ENCODE measurements around the gene MLKL.
A peak's percentile ranks its signal among the peaks of the same experiment; 100 is the strongest.

The MLKL gene

GRCh38 chr16:74700438-74701225 is at the start of gene MLKL:
Gene MLKL (minus strand): TSS chr16:74700862. CDS start chr16:74695757, 5,105 bp downstream.
- DNase-seq (ENCODE audit: low read depth in 2 of 2): peak in 1 of 2 experiments; percentile 1

- no peak for DNase-seq (ENCODE audit: low read depth in 2 of 2)
These were observed 48.8 kb upstream of the MLKL start for GRCh38 chr16:74749291-74750055.

- DNase-seq (ENCODE audit: low read depth in 2 of 2): no peak
These were observed 48.0 kb upstream of the MLKL start for GRCh38 chr16:74748616-74749026.

DNA sequence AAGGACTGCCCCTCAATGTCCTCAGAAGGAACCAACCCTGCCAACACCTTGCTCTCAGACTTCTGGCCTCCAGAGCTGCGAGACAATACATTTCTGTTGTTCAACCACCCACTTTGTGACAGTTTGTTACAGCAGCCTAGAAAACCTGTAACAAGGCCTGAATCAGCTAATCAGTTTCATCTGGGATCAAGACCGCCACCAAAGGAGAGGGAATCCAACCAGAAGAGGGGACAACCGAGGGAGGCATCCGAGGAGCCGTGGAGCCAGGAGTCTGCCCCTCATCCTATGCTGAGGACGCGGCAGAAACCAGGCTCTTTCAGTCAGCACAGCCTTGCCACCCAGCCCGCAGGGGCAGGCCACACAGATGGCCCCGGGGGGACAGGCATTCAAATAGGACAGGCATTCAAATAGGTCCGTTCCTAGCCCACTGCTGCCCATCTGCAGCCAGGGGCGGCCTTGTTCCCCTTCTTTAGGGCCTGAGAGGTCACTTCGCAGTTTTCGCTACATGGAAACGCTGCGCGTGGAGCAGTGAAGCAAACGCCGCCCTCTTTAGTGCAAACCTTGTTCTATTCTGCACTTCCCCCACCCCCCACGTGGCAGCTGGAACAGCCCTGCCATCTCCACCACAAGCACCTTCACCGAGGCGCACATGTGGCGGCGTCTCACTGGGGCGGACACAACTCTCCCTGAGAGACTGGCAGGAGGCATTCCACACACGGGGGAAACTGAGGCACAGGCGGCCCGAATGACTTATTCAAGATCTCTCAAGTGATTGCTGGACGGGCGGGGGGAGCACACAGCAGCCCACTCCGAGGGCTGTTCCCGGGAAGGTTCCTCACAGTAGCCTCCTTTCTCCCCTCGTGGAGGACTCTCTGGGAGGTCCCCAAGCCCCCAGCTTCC is 47.3 kb upstream of the MLKL start:
- no peak for DNase-seq (ENCODE audit: low read depth in 2 of 2)

DNA sequence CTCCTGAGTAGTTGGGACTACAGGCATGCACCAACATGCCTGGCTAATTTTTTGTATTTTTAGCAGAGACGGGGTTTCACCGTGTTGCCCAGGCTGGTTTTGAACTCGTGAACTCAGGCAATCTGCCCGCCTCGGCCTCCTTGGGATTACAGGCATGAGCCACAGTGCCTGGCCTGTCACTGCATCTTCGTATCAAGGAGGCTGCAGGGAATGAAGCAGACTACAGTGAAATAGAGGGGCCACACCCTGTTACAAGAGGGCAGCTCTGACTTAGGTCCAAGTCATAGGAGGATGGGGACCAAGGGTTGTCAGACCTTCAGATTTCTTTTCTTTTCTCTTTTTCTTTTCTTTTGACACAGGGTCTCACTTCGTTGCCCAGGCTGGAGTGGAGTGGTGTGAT is 45.3 kb upstream of the MLKL start:
- DNase-seq (ENCODE audit: low read depth in 2 of 2): no peak

DNA sequence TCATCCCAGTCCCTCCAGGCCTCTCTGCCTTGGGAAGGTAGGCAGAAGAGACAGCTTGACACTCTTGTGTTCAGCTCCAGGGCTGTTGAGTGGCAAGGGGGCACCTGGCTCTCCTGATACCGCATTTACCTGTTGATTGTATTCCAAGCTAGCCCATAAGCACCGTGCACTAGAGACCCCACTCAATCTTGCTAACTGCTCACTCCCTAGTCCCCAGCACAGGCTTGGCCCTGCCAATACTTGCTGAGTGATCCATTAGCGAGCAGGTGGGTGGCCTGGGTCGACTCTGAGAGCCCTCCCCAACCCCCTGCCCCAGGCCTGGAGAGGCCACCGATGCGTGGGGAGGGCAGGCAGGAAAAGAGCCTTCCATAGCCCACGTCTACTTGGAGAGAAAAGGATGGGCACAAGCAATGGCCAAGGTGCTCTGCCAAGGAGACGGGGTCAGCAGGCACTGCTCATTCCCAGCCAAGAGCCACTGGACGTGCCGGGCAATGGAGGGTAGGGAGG is 44.5 kb upstream of the MLKL start:
- no peak for DNase-seq (ENCODE audit: low read depth in 2 of 2)

DNA sequence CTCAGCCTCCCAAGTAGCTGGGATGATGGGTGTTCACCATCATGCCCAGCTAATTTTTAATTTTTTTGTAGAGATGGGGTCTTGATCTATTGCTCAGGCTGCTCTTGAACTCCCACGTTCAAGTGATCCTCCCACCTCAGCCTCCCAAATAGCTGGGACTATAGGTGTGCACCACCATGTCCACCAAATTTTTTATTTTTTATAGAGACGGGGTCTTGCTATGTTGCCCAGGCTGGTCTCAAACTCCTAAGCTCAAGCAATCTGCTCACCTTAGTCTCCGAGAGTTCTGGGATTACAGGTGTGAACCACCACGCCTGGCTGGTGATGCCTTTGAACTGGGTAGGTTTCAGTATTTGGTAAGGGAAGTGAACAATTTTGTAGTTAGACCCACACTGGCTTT is 43.9 kb upstream of the MLKL start:
- DNase-seq (ENCODE audit: low read depth in 2 of 2): no peak

DNA sequence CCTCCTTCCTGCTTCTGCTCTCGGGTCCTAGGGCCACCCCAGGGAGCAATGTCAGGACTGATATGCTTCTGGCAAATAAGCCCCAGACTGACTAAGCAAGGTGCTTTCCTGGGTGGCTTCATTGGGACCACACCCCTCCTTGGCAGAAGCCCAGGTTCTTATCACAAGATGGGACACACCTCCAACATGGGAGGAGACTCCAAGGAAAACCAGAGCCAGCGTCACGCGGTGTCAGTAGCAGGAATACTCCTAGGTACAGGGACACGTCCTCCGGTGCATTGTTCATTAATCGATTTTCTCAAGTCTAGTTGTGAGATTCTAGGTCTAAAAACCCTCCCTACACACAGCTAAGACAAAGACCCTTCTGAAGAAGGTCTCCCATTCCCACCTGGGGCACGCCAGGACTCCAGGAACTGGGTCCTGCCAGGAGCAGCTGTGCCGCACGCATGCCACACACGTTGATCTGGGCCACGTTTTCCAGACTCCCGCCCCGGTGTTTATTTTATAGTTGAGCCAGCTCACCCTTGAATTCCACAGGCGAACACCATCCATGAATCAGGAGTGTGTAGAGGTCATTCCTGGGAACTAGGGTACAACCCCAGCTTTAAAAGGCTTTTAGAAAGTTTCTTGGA is 43.1 kb upstream of the MLKL start:
- no peak for DNase-seq (ENCODE audit: low read depth in 2 of 2)

GRCh38 chr16:74743045-74743667 is 42.5 kb upstream of the MLKL start:
- DNase-seq (ENCODE audit: low read depth in 2 of 2): no peak

GRCh38 chr16:74742051-74742481 is 41.4 kb upstream of the MLKL start:
- DNase-seq (ENCODE audit: low read depth in 2 of 2): no peak

DNA sequence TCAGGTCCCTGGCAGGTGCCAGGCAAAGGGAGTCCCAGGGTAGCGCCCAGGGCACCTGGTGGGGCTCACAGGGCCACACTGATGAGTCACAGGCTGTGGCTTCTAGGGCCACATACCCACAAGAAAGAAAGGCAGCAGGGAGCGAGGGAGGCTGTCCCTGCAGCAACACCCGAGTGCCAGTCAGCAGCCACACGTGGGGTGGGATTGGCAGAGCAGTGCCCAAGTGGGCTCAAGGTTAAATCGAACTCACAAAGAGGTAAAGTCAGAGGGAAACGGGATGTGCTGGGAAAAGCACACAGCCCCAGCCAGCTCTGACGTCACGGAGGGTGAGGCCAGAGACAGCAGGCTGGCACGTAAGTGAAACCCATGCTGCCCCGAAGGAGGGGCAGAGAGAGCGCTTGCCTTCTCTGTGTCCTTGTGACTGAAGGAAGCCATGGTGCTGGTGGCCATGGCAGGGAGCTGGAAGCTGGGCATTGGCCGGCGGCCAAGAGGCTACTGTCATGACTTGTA is 40.2 kb upstream of the MLKL start:
- no peak for DNase-seq (ENCODE audit: low read depth in 2 of 2)

DNA sequence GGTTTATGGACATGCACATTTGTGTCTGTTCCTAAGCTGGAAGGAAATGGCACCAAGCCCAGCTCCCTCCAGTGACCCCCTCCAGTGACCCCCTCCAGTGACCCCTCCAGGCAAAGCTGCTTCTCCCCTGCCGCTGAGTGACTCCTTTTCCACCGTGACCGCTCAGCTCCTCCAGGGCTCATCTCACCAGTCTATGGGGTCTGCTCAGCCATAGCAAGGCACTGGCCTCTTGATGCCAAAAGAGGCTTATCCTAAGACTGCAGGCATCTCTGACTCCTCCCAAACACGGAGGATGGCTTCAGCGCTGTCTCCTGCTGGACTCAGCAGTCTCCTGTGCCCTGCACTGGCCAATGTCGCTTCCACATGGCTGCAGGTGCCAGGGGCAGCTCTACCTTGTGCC is 38.6 kb upstream of the MLKL start:
- DNase-seq (ENCODE audit: low read depth in 2 of 2): no peak

- no peak for DNase-seq (ENCODE audit: low read depth in 2 of 2)
These were observed 38.2 kb upstream of the MLKL start for GRCh38 chr16:74738816-74739215.

DNA sequence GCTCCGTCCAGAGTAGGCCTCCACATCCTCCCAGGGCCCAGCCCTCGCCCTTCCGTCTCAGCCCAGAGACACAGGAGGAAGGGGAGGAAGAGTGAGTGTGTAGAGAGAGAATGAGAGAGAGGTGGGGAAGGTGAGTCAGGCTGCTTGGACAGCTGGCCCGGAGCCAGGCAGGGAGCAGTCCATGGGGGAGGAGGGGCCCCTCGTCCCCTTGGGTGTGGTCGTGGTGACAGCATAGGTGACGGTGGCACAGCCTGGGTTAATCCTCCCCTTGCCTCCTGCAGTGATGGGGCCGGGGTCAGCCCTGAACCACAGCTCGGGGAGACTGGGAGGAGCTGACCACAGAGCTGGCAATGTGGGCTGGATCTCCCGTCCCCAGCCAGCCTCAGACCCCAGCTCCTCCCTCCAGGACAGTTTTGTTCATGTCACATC is 37.5 kb upstream of the MLKL start:
- DNase-seq (ENCODE audit: low read depth in 2 of 2): no peak

DNA sequence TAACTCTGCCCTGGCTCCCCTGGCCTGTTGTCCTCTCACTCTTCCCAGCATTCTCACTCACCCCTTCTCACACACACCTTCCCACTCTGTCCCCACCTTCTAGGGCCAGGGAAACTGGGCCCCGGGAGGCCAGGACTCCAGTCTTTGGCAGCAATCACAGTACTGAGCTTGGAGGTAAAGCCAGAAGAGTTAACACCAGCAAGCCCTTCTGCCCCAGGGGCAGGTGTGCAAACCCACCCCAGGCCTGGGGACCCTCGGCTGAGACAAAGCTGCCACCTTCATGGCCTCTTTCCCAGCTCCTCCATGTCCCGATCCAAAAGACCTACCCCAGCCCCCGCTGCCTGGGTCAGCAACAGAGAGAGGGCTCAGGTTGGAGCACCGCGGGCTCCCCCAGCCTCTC is 36.9 kb upstream of the MLKL start:
- DNase-seq (ENCODE audit: low read depth in 2 of 2): no peak

DNA sequence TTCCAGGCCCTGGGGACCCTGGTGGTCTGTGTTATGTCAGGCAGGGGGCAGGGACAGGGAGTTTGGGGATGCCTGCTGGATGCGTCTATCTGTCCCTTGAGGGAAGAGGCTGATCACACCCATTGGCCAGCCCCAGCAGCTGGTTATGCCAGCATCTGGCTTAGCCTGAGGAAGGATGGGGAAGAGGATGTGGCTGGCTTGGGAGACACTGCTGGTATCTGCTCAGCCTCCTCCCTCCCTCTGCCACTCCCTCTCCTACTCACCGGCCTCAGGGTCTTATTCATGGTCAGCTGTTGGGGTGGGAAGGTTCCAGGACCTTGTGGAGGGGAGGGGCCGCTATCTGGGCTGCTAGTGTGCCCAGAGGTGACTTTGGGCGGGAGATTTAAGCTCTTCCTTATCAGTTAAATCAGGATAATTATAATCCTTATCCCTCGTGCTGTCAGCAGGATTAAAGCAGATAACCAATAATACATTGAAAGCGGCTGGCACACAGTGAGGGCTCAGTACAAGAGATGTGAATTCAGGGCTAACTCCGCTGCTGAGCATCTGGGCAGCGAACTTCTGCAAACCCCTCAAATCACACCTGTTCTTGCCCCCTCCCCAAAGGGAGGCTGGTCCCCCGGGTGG is 36.0 kb upstream of the MLKL start:
- no peak for DNase-seq (ENCODE audit: low read depth in 2 of 2)

GRCh38 chr16:74735554-74735953 is 34.9 kb upstream of the MLKL start:
- no peak for DNase-seq (ENCODE audit: low read depth in 2 of 2)

- DNase-seq (ENCODE audit: low read depth in 2 of 2): no peak
These were observed 34.4 kb upstream of the MLKL start for GRCh38 chr16:74735162-74735452.

DNA sequence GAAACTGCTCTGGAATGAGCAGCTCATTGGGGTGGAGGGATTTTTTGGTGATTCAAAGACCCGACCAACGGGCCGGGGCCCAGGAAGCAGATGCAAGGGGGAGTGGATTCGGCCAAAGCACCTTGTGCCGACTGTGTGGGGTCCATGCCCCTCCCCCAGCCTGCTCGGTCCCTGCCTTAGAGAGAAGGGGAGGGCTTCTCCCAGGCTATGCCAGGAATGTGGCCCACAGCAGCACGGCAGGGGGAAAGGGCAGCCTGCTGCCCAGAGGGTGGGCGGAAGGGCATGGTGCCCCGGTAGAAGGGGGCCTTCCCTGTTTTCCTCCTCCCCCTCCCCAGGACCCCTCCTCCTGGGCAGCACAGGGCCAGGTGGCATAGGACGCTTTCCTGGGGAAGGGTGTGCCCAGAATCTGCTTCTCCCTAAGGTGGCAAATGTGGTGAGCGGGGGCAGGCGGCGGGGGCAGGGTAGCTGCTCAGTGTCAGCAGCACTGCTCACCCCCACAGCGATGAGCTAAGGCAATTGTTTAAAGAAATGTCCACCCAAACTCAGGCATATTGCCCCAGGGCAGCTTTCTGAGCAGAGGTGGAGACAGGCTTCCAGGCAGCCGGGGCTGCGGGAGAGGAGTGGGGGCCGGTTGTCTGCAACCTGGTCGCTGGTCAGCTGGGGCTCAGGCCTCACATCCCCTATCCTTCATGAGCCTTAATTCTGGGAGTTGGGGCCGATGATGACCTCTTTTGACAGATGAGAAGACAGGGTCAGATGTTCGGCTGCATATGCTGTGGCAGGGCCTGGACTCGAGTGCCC is 33.9 kb upstream of the MLKL start:
- no peak for DNase-seq (ENCODE audit: low read depth in 2 of 2)
